Measurements from ENCODE around the gene OR5AP2.
"Not testable (repeated sequence)": the region's sequence is repeated elsewhere in the genome, so short reads cannot be mapped to it uniquely, and the experiment has no call there.

OR5AP2 gene

GRCh38 chr11:56592088-56592717 is 50.0 kb downstream of the OR5AP2 start:
- not testable (repeated sequence) for H3K4me1 ChIP-seq (ENCODE audit: control insufficient read depth, insufficient read depth, low read length); H3K9me3 ChIP-seq (ENCODE audit: control insufficient read depth, low read length); H3K36me3 ChIP-seq (ENCODE audit: control insufficient read depth, insufficient read depth, low read length); H3K27me3 ChIP-seq (ENCODE audit: control insufficient read depth, insufficient read depth, low read length); H3K4me3 ChIP-seq (ENCODE audit: low read length); H3K9ac ChIP-seq (ENCODE audit: low read length)
